Body of pancreas (tissue), 4 donors: ENCODE measurements around the gene EIF3F. TPM values are rescaled to one million over a fixed set of nuclear protein-coding genes. Genes with fewer than 3 reads are reported as not detected.

Source experiments
- ATAC-seq: fragments of 150-250 bp; one replicate; pipeline ENCODE4 v1.9.1; 2016
- DNase-seq, 4 donors: peaks; one replicate each; pipeline ENCODE4 v3.0.0-alpha.2; 2019
- H3K27ac ChIP-seq, 4 donors: fragments of 200-600 bp; sonication (generic); 1 replicate in 3 of 4; 2 replicates in 1 of 4; pipeline versions ENCODE4 v1.5.1 to v1.6.1; 2016 to 2019; ENCODE audit warnings: mild to moderate bottlenecking in 1 of 4, mixed read lengths in 1 of 4, moderate library complexity in 1 of 4
- H3K27me3 ChIP-seq, 2 donors: fragments of 200-600 bp; sonication (generic); one replicate each; pipeline ENCODE4 v1.6.0; 2016; ENCODE audit warnings: mild to moderate bottlenecking in 1 of 2
- H3K36me3 ChIP-seq, 2 donors: fragments of 200-600 bp; sonication (generic); replicated peaks in 1 of 2; 2 replicates each; pipeline ENCODE4 v1.5.1; 2016; ENCODE audit warnings: low read depth in 2 of 2; ENCODE audit not compliant: insufficient read depth in 1 of 2
- H3K4me1 ChIP-seq: fragments of 200-600 bp; sonication (generic); one replicate; pipeline ENCODE4 v1.6.0; 2016
- H3K4me3 ChIP-seq, 2 donors: fragments of 200-600 bp; sonication (generic); 1 replicate in 1 of 2; 2 replicates in 1 of 2; pipeline ENCODE4 v1.5.1; 2016 to 2019
- H3K9me3 ChIP-seq, 3 donors: fragments of 200-600 bp; sonication (generic); 1 replicate in 2 of 3; 2 replicates in 1 of 3; pipeline ENCODE4 v1.5.1; 2016
- CTCF ChIP-seq, 7 experiments: fragments of 450-650 bp in 4 of 7; fragments of 200-600 bp in 3 of 7; sonication (generic) in 3 of 7; IDR thresholded peaks; one replicate each; pipeline ENCODE4 v1.5.1; 2016 to 2019; ENCODE audit warnings: antibody characterized with exemption in 7 of 7
- POLR2A ChIP-seq, 3 donors: fragments of 450-650 bp; IDR thresholded peaks; one replicate each; pipeline ENCODE4 v1.6.1; 2016; ENCODE audit warnings: antibody characterized with exemption in 3 of 3, mild to moderate bottlenecking in 2 of 3
- WGBS, 2 donors: methylation state at CpG; one replicate each; pipeline ENCODE4 v1.1.5; 2017; 5-methylcytosine and 5-hydroxymethylcytosine counted together
- intact Hi-C: fragments of 100-400 bp; cut with DNase I; formaldehyde crosslinking; loops from one replicate; pipeline ENCODE4 v1.15.1; 2023
- total RNA-seq, 2 donors: library from RNA; depleted of rRNA; stranded (reverse); fragments of >200 nt; gene quantifications; one replicate each; pipeline ENCODE4 v1.1.0, GENCODE V29; 2016

EIF3F gene
- total RNA-seq, 2 donors from 2014 or later, result 138 to 153 TPM

GRCh38 chr11:8036002-8036802 lies 49.1 kb downstream of the EIF3F start:
- no peaks in the 10 kb centered on the region for H3K9me3 ChIP-seq
- H3K36me3 ChIP-seq, result no peaks in the 10 kb centered on the region
- no peak overlapping the region for H3K27ac ChIP-seq
- no peak for TF ChIP-seq CTCF (IDR thresholded peaks at IDR 0.05)
- no peak for TF ChIP-seq POLR2A (IDR thresholded peaks at IDR 0.05)
- peaks cover 0 to 4% of the 10 kb centered on the region in 2 donors for H3K27me3 ChIP-seq
- no peak overlapping the region for H3K4me3 ChIP-seq
- WGBS, 2 donors, result 61 to 68% methylated on average over 5 of the region's 5 CpGs
- intact Hi-C loops, result loop anchor here (5.0 kb wide), 1 partner anchor 56 kb away; no protein-coding TSS in a partner anchor
- H3K4me1 ChIP-seq, result peaks cover 7% of the 10 kb centered on the region
- ATAC-seq, result no peak
- DNase-seq, result no peak

GRCh38 chr11:8036986-8037385 lies 49.8 kb downstream of the EIF3F start:
- ATAC-seq (no peak), DNase-seq (no peak)
- Histone ChIP-seq H3K4me1 (peaks cover 7% of the 10 kb centered on the region), H3K27ac (no peak overlapping the region), H3K4me3 (no peak overlapping the region), H3K9me3 (no peaks in the 10 kb centered on the region), H3K27me3 (peaks cover 0 to 4% of the 10 kb centered on the region in 2 donors), H3K36me3 (no peaks in the 10 kb centered on the region)
- 75 to 82% methylated on average over 5 of the region's 5 CpGs for WGBS, 2 donors
- intact Hi-C loops, result loop anchor here (5.0 kb wide), 1 partner anchor 55 kb away; no protein-coding TSS in a partner anchor
- no peak for TF ChIP-seq CTCF (IDR thresholded peaks at IDR 0.05)

GRCh38 chr11:8038393-8038792 lies 51.3 kb downstream of the EIF3F start:
- WGBS, 2 donors, result 52 to 53% methylated on average over 6 to 8 of the region's 8 CpGs
- intact Hi-C loops, result loop anchor here (5.0 kb wide), 1 partner anchor 54 kb away; no protein-coding TSS in a partner anchor

GRCh38 chr11:8038811-8039529 lies 51.8 kb downstream of the EIF3F start:
- no peak overlapping the region for H3K27ac ChIP-seq
- no peak overlapping the region for H3K4me3 ChIP-seq
- no peaks in the 10 kb centered on the region for H3K4me1 ChIP-seq
- WGBS, 2 donors, result 64 to 71% methylated on average over 12 of the region's 12 CpGs
- no peaks in the 10 kb centered on the region for H3K9me3 ChIP-seq
- ATAC-seq (no peak), DNase-seq (no peak)
- H3K36me3 ChIP-seq, result no peaks in the 10 kb centered on the region
- intact Hi-C loops, result loop anchor here (5.0 kb wide), 1 partner anchor 53 kb away; no protein-coding TSS in a partner anchor
- H3K27me3 ChIP-seq, result no peaks in the 10 kb centered on the region
- TF ChIP-seq CTCF (IDR thresholded peaks at IDR 0.05), result no peak
- no peak for TF ChIP-seq POLR2A (IDR thresholded peaks at IDR 0.05)

More at GRCh38 chr11:8038393-8038792, 51.3 kb downstream of the EIF3F start:
- no peaks in the 10 kb centered on the region for H3K27me3 ChIP-seq
- TF ChIP-seq CTCF (IDR thresholded peaks at IDR 0.05), result no peak
- no peak for TF ChIP-seq POLR2A (IDR thresholded peaks at IDR 0.05)
- H3K4me1 ChIP-seq, result peaks cover 1% of the 10 kb centered on the region
- no peak for DNase-seq
- ATAC-seq, result no peak
- no peaks in the 10 kb centered on the region for H3K36me3 ChIP-seq
- no peak overlapping the region for H3K27ac ChIP-seq
- H3K4me3 ChIP-seq, result no peak overlapping the region
- H3K9me3 ChIP-seq, result no peaks in the 10 kb centered on the region
